Psoas muscle (tissue), 8 donors: ENCODE results near the gene SP3. TPM values are rescaled to one million over a fixed set of nuclear protein-coding genes. Genes with fewer than 3 reads are reported as not detected.

ENCODE experiments used
- ATAC-seq, 4 donors: fragments of 200-7000 bp; cut with Tn5 transposase; one replicate each; pipeline ENCODE4 v1.9.1; 2020; ENCODE audit warnings: moderate library complexity in 3 of 4, mild to moderate bottlenecking in 2 of 4
- DNase-seq, 2 donors: peaks; one replicate each; pipeline ENCODE4 v3.0.0-alpha.2; 2020
- H3K27ac ChIP-seq: fragments of 200-600 bp; one replicate; pipeline ENCODE4 v1.8.0; 2022
- H3K27me3 ChIP-seq, 3 donors: fragments of 200-600 bp in 1 of 3; one replicate each; pipeline versions ENCODE4 v1.6.1 to v1.8.0; 2013 to 2022; ENCODE audit warnings: low read length in 2 of 3, mild to moderate bottlenecking in 2 of 3, moderate library complexity in 1 of 3; ENCODE audit not compliant: insufficient read depth in 3 of 3
- H3K36me3 ChIP-seq, 2 donors: fragments of 200-600 bp in 1 of 2; one replicate each; pipeline versions ENCODE4 v1.6.1 to v1.8.0; 2013 to 2022; ENCODE audit warnings: low read depth in 1 of 2, mild to moderate bottlenecking in 1 of 2, moderate library complexity in 1 of 2; ENCODE audit not compliant: insufficient read depth in 1 of 2
- H3K4me1 ChIP-seq: fragments of 200-600 bp; one replicate; pipeline ENCODE4 v1.8.0; 2022
- H3K4me3 ChIP-seq: fragments of 200-600 bp; one replicate; pipeline ENCODE4 v1.8.0; 2022; ENCODE audit warnings: mild to moderate bottlenecking
- H3K9me3 ChIP-seq: fragments of 200-600 bp; one replicate; pipeline ENCODE4 v1.8.0; 2022
- CTCF ChIP-seq: fragments of 200-600 bp; IDR thresholded peaks from one replicate; pipeline ENCODE4 v1.8.0; 2022; ENCODE audit warnings: antibody characterized with exemption
- whole genome bisulfite sequencing, 3 donors: extraction: QIAGEN DNeasy Blood & Tissue Kit; methylation state at CpG; one replicate each; pipeline versions ENCODE4 v1.1.6 to v1.1.7; 2013; 5-methylcytosine and 5-hydroxymethylcytosine counted together
- intact Hi-C, 2 donors: fragments of 100-400 bp; cut with DNase I; formaldehyde crosslinking; loops; one replicate each; pipeline versions ENCODE4 v1.11.0 to v1.14.2; 2022
- polyA plus RNA-seq, 3 donors: library from polyadenylated mRNA; stranded (reverse); fragments of 200-250 nt; gene quantifications; one replicate each; pipeline ENCODE4 v1.2.3, GENCODE V29; 2013
- total RNA-seq, 4 donors: library from RNA; stranded (reverse); fragmentation: NEBNext Ultra II Directional in 2 of 4; extraction: Animal tissue kit (Norgen Biotek cat#: 25700) in 2 of 4; gene quantifications; one replicate each; pipeline versions ENCODE4 v1.2.1 to v1.2.4, GENCODE V29; 2021 to 2023
- donor health status: healthy with polysubstance abuse.
- donor health status: DM: no; HTN: no; CAD: no; lungs with moderate emphysema.
- donor health status: Bipolar disorder and iron deficiency.
- donor health status: healthy.
- donor health status: DM: yes; HTN: yes; CAD: no.
- donor health status: DM: no; HTN: no; CAD: no.
- donor health status: DM: no; HTN: no; CAD: no.
- donor health status: DM: yes; HTN: yes; CAD: no.

The SP3 gene
- total and polyA plus RNA-seq, 7 donors, result 13.9 to 52.0 (median 38.2) TPM

GRCh38 chr2:173953047-173953424, 12.1 kb downstream of the SP3 start:
- no peak for ATAC-seq
- H3K4me1 ChIP-seq, result peaks cover 81% of the 10 kb centered on the region

DNA sequence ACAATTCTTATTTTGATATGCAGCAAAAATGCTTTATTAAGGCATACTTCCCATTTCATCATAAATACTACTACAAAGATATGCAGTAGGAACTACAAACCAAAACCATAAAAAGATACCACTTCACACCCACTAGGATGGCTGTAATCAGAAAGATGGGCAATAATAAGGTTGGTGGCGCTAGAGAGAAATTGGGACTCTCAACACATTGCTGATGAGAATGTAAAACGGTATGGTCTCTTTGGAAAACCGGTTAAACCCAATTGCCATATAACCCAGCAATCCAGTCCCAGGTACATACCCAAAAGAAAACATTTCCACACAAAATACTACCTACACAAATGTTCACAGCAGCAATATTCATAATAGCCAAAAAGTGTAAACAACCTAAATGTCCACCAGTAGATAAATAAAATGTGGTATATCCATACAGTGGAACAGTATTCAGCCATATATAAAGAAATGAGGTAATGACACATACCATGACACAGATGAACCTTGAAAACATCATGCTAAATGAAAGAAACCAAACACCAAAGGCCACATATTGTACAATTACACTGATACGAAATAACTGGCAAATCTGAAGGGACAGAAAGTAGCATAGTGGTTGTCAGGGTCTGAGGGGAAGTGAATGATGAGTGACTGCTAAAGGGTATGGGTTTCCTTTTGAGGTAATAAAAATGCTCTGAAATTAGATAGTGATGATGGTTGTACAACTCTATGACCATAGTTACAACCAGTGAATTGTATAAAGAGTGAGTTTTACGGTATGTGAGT, 12.7 kb downstream of the SP3 start:
- peaks cover 8 to 21% of the 10 kb centered on the region in 2 donors for H3K36me3 ChIP-seq
- H3K4me1 ChIP-seq, result peaks cover 81% of the 10 kb centered on the region
- no peaks in the 10 kb centered on the region for H3K9me3 ChIP-seq
- intact Hi-C loops, result no loop called here
- ATAC-seq (no peak), DNase-seq (no peak)
- no peak overlapping the region for H3K4me3 ChIP-seq
- TF ChIP-seq CTCF, result no peak
- 89 to 97% (median 92%) methylated on average over 5 of the region's 5 CpGs for WGBS, 3 donors
- H3K27me3 ChIP-seq, result no peaks in the 10 kb centered on the region
- no peak overlapping the region for H3K27ac ChIP-seq

More at GRCh38 chr2:173953047-173953424, 12.1 kb downstream of the SP3 start:
- no peak overlapping the region for H3K27ac ChIP-seq
- H3K36me3 ChIP-seq, result peaks cover 8 to 21% of the 10 kb centered on the region in 2 donors
- TF ChIP-seq CTCF, result no peak
- no peaks in the 10 kb centered on the region for H3K27me3 ChIP-seq
- 93 to 99% (median 97%) methylated on average over 3 of the region's 3 CpGs for WGBS, 3 donors
- no peak for DNase-seq
- H3K9me3 ChIP-seq, result no peaks in the 10 kb centered on the region
- no peak overlapping the region for H3K4me3 ChIP-seq
- intact Hi-C loops, result no loop called here

DNA sequence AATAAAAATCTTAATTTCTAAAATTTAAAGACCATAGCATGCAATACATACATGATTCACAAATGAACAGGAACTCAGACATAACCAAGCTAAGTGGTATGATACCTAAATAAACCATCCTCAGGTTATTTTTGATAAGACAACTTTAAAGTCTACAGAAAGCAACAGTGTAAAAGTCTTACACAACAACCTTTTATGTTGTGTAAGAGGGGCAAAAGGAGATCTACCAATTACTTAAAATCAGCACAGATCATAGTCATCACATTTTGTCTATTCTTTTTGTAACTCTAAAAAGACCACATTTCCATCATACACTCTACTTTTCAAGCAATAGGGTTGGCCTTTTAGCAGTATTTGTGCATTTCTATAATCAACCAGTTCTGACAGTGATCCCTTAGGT, 16.3 kb downstream of the SP3 start:
- no peak for TF ChIP-seq CTCF
- H3K27ac ChIP-seq, result no peak overlapping the region
- DNase-seq, result no peak
- no peaks in the 10 kb centered on the region for H3K27me3 ChIP-seq
- H3K36me3 ChIP-seq, result no peaks in the 10 kb centered on the region
- no peak for ATAC-seq
- H3K9me3 ChIP-seq, result no peaks in the 10 kb centered on the region
- no peak overlapping the region for H3K4me3 ChIP-seq
- H3K4me1 ChIP-seq, result peaks cover 70% of the 10 kb centered on the region
- intact Hi-C loops, result no loop called here

GRCh38 chr2:173948198-173948597, 17.0 kb downstream of the SP3 start:
- Histone ChIP-seq H3K9me3 (no peaks in the 10 kb centered on the region), H3K4me1 (peaks cover 75% of the 10 kb centered on the region), H3K27me3 (no peaks in the 10 kb centered on the region), H3K27ac (no peak overlapping the region), H3K36me3 (no peaks in the 10 kb centered on the region), H3K4me3 (no peak overlapping the region)
- 93 to 99% (median 95%) methylated on average over 2 of the region's 2 CpGs for WGBS, 3 donors
- ATAC-seq (no peak), DNase-seq (no peak)
- no peak for TF ChIP-seq CTCF
- intact Hi-C loops, result no loop called here

DNA sequence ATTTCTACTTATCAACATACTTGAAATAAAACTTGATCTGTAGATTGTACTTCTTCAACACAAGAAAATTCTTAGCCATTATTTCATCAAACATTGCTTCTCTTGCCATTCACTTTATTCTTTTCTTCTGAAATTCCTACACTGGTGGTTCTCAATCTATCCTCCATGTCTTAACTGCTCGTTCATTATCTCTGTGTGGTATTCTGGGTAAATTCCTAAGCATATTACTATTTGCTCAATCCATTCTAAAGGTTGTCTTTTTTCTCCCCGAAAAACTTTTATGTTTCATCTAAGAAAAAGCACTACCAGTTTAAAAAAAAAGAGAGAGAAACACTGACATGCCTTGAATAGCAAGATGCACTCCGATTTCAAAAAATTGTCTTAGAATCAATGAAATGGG, 18.0 kb downstream of the SP3 start:
- 77 to 89% (median 85%) methylated on average over 3 of the region's 3 CpGs for WGBS, 3 donors
- intact Hi-C loops, result no loop called here
- H3K27ac ChIP-seq, result no peak overlapping the region
- DNase-seq (no peak), ATAC-seq (no peak)
- no peak overlapping the region for H3K4me3 ChIP-seq
- no peak for TF ChIP-seq CTCF
- no peaks in the 10 kb centered on the region for H3K36me3 ChIP-seq
- no peaks in the 10 kb centered on the region for H3K9me3 ChIP-seq
- H3K27me3 ChIP-seq, result no peaks in the 10 kb centered on the region
- H3K4me1 ChIP-seq, result peaks cover 78% of the 10 kb centered on the region
